ENCODE results near the gene MTA3. TPM values are rescaled to one million over a fixed set of nuclear protein-coding genes. Genes with fewer than 3 reads are reported as not detected.

Gene MTA3
- total RNA-seq, 2 donors from 2014 or later: 18.7 to 21.2 TPM

DNA sequence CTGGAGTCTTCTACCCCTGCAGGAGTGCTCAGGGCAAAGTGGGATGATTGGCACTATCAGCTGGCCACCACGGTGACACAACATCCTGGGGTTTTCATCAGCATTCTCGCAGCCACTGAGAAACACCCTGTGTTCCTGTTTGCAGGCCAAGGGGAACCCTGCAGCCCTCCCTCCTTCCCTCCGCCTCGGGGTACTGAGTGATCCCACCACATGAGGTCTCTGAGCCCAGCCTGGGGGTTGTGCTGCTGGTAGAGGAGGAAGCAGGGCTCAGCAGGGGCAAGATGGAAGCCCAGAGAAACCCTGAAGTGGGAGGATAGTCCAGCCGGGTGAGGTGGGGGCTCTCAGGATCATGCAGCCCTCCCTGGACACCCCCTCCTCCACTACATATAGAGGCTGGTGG is 195.7 kb downstream of the MTA3 start, which contains the start of gene OXER1:
Gene OXER1, minus strand, starts transcription at position 40 of the 400 bp plus-strand sequence. CDS start 73 bp downstream, outside the sequence.
- H3K4me1 Mint-ChIP-seq (ENCODE audit: low read depth in 2 of 2): no peaks in the 10 kb centered on the region
- H3K4me3 Mint-ChIP-seq: peak within 1 kb of the TSS; percentile 61
- no peaks in the 10 kb centered on the region for H3K27me3 Mint-ChIP-seq
- H3K36me3 Mint-ChIP-seq: no peaks in the 10 kb centered on the region
- ATAC-seq: peak in 1 of 2 donors; percentile 60
- peak within 1 kb of the TSS in 1 of 2 donors; percentile 54 for H3K27ac Mint-ChIP-seq
- no peak for DNase-seq (ENCODE audit: low spot score)
- no peaks in the 10 kb centered on the region for H3K9me3 Mint-ChIP-seq

GRCh38 chr2:42764901-42765300 is 196.5 kb downstream of the MTA3 start:
- ATAC-seq: no peak
- Mint-ChIP-seq H3K4me3 (no peak overlapping the region), H3K4me1 (ENCODE audit: low read depth in 2 of 2) (no peaks in the 10 kb centered on the region), H3K9me3 (no peaks in the 10 kb centered on the region), H3K27me3 (no peaks in the 10 kb centered on the region), H3K27ac (no peak overlapping the region), H3K36me3 (no peaks in the 10 kb centered on the region)
- DNase-seq (ENCODE audit: low spot score): no peak

DNA sequence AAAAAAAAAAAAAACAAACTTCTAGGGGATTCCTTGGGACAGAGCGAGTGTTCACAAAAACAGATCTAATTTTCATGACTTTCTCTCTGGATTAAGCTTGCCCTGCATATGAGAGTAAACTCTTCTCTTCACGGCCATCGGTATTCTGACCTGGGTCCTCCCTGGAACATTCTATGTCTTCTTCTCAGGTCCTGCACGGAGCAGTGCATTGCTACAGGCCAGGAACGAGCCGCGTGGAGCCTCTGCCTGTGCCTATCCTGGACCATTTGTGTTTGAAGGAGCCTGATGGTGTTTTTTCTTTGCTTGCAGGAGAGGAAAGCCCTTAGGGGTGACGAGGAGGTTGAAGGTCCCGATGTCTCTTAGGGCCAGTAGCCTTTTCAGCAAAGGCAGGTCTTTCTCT is 197.3 kb downstream of the MTA3 start:
- DNase-seq (ENCODE audit: low spot score) (no peak), ATAC-seq (no peak)
- H3K27me3 Mint-ChIP-seq: no peaks in the 10 kb centered on the region
- no peaks in the 10 kb centered on the region for H3K9me3 Mint-ChIP-seq
- no peaks in the 10 kb centered on the region for H3K4me1 Mint-ChIP-seq (ENCODE audit: low read depth in 2 of 2)
- H3K36me3 Mint-ChIP-seq: no peaks in the 10 kb centered on the region
- no peak overlapping the region for H3K4me3 Mint-ChIP-seq
- no peak overlapping the region for H3K27ac Mint-ChIP-seq

GRCh38 chr2:42767080-42767898 is 198.9 kb downstream of the MTA3 start:
- H3K27me3 Mint-ChIP-seq: no peaks in the 10 kb centered on the region
- H3K4me1 Mint-ChIP-seq (ENCODE audit: low read depth in 2 of 2): no peaks in the 10 kb centered on the region
- H3K27ac Mint-ChIP-seq: no peak overlapping the region
- no peak overlapping the region for H3K4me3 Mint-ChIP-seq
- H3K36me3 Mint-ChIP-seq: no peaks in the 10 kb centered on the region
- no peak for ATAC-seq
- no peaks in the 10 kb centered on the region for H3K9me3 Mint-ChIP-seq
- no peak for DNase-seq (ENCODE audit: low spot score)

DNA sequence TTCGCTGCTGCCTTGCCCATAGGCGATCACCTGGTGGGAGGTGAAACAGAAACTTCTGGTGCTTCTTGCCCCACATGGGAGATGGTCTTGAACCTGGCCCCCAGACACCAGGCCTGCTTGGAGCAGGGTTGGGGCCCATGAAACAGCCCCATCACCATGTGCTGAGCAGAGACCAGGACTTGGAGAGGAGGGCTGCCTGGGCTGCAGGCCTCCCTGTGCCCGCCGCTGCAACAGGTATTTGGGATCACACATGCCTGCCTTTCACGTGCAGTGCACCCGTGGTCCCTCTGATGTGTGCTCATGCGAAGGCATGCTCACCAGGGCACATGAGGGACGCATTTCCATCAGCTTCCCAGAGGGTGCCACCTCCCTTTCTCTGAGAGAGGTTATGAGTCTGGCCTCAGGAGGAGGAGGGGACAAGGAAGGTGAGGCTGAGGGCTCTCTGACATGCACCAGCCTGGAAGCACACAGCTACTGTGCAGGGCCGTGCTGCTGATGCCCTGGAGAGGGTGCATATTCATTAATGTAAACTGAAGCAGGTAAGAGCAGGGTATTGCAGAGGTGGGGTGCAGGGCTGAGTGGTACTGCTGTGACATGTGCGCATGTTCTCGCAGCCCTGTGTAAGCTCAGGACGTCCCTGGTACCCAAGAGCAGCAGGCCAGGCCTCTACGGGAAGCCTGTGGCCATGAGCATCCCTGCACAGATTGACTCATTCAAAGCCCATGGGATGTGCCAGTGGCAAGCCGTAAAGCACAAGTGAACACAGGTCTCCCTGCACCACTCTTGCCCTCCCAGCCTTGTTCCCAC is 199.7 kb downstream of the MTA3 start:
- H3K4me1 Mint-ChIP-seq (ENCODE audit: low read depth in 2 of 2): no peaks in the 10 kb centered on the region
- H3K36me3 Mint-ChIP-seq: no peaks in the 10 kb centered on the region
- ATAC-seq: no peak
- no peak overlapping the region for H3K4me3 Mint-ChIP-seq
- no peaks in the 10 kb centered on the region for H3K9me3 Mint-ChIP-seq
- no peaks in the 10 kb centered on the region for H3K27me3 Mint-ChIP-seq
- DNase-seq (ENCODE audit: low spot score): no peak
- H3K27ac Mint-ChIP-seq: no peak overlapping the region

GRCh38 chr2:42768706-42769256 is 200.3 kb downstream of the MTA3 start:
- Mint-ChIP-seq H3K27ac (no peak overlapping the region), H3K27me3 (no peaks in the 10 kb centered on the region), H3K9me3 (no peaks in the 10 kb centered on the region), H3K36me3 (no peaks in the 10 kb centered on the region), H3K4me1 (ENCODE audit: low read depth in 2 of 2) (no peaks in the 10 kb centered on the region), H3K4me3 (no peak overlapping the region)
- no peak for ATAC-seq
- no peak for DNase-seq (ENCODE audit: low spot score)

DNA sequence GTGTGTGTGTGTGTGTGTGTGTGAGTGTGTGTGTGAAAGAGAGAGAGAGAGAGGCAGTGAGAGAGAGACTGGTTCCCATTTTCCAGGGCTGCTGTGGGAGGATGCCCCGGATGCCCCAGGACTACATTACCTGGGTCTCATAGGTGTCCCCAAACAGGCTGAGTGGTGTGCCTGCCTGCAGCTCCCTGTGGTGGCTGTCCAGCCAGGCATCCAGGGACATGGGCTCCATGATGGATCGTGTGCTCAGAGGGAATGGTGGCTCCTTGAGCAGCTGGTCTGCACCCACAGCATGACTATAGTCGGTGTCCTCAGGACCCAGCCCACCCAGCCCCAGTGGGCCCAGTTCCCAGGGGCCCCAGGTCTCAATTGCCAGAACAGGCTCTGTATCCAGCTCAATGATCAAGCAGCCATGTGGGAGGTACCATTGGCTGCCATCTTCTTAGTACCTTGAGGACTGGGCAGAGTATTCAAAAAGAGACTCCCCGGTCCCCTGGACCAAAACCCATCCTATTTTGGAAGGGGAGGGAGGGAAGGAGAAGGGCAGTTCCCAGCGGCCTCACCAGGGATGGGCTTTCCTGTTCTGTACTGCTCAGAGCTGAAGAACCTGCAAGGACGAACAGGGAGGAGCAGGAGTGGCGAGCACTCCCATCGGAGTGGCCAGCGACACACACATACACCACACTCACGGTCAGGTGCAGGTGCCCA is 201.3 kb downstream of the MTA3 start:
- Mint-ChIP-seq H3K4me1 (ENCODE audit: low read depth in 2 of 2) (no peaks in the 10 kb centered on the region), H3K36me3 (no peaks in the 10 kb centered on the region), H3K27ac (no peak overlapping the region), H3K9me3 (no peaks in the 10 kb centered on the region), H3K27me3 (no peaks in the 10 kb centered on the region), H3K4me3 (no peak overlapping the region)
- ATAC-seq: peak in 1 of 2 donors; percentile 33
- no peak for DNase-seq (ENCODE audit: low spot score)

DNA sequence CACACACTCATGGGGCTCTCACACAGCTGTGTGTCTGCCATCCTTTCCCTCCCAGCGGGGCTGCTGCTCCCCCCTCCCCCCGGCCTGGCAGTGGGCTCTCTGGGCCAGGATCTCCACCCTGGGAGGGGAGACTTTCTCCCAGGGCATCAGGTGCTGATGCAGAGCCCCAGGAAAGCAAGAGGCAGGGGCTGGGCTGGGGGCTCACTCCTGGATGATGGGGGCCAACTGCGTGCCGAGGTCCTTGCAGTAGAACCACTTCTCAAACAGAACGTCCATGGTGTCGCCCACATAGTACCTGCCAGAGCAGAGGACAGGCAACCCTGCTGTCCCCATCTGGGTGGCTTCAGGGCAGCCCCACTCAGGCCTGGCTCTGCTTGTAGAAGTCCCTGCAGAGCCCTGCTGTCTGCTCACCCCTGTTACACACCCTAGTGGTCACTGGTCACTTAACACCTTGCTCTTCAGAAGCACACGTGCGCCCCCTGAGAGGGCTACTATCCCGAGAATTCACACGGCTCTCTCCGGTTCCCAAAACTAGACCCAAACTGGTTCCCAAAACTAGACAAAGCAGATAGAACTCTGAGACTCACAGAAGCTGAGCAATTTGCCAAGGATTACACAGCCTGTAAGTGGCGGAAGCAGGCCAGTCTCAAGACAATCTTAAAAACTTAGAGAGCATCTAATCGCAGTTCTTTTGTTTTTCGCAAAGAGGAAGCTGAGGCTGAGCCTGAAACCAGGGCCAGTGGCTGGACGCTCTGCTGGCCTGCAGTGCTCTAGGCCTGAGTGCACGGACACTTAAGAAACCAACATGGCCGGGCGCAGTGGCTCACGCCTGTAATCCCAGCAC is 202.1 kb downstream of the MTA3 start:
- no peak for DNase-seq (ENCODE audit: low spot score)
- peaks cover 0 to 3% of the 10 kb centered on the region in 2 donors for H3K4me1 Mint-ChIP-seq (ENCODE audit: low read depth in 2 of 2)
- no peaks in the 10 kb centered on the region for H3K9me3 Mint-ChIP-seq
- H3K4me3 Mint-ChIP-seq: no peak overlapping the region
- no peaks in the 10 kb centered on the region for H3K27me3 Mint-ChIP-seq
- no peak overlapping the region for H3K27ac Mint-ChIP-seq
- peak; percentile 41 to 72 for ATAC-seq
- no peaks in the 10 kb centered on the region for H3K36me3 Mint-ChIP-seq

DNA sequence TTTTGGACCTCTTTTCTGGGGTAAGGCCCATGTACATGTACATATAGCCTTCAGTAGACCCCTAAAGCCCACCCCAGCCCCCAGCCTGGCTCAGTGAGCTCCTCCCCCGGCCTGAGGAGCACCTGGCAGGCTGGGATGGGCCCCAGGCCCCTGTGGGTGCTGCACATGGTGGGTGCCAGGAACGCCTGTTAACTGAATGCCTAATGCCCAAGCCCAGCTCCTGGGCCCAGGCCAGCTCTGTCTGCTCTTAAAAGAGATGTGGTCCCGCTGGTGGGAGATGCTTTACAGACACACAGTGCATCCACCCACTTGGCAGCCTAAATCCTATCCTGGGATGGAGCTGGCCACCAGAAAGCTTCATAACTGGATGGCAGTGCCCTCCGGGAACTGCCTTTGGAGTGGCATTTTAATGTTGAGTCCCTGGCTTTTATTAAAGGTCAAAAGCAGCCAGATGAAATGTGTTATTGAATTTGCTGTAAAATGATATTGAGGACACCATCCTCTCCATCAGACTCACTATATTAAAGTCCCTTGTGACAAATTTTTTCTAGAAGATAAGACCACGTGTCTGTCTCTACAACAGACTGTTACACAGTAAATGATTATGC is 203.2 kb downstream of the MTA3 start:
- no peak overlapping the region for H3K4me3 Mint-ChIP-seq
- H3K9me3 Mint-ChIP-seq: no peaks in the 10 kb centered on the region
- H3K27me3 Mint-ChIP-seq: no peaks in the 10 kb centered on the region
- peaks cover 0 to 7% of the 10 kb centered on the region in 2 donors for H3K4me1 Mint-ChIP-seq (ENCODE audit: low read depth in 2 of 2)
- ATAC-seq (no peak), DNase-seq (ENCODE audit: low spot score) (no peak)
- no peaks in the 10 kb centered on the region for H3K36me3 Mint-ChIP-seq
- no peak overlapping the region for H3K27ac Mint-ChIP-seq

- ATAC-seq: no peak
- Mint-ChIP-seq H3K27ac (no peak overlapping the region), H3K9me3 (no peaks in the 10 kb centered on the region), H3K4me1 (ENCODE audit: low read depth in 2 of 2) (peaks cover 0 to 7% of the 10 kb centered on the region in 2 donors), H3K27me3 (no peaks in the 10 kb centered on the region), H3K4me3 (no peak overlapping the region), H3K36me3 (no peaks in the 10 kb centered on the region)
- no peak for DNase-seq (ENCODE audit: low spot score)
These were observed 206.8 kb downstream of the MTA3 start for GRCh38 chr2:42775186-42775585.

DNA sequence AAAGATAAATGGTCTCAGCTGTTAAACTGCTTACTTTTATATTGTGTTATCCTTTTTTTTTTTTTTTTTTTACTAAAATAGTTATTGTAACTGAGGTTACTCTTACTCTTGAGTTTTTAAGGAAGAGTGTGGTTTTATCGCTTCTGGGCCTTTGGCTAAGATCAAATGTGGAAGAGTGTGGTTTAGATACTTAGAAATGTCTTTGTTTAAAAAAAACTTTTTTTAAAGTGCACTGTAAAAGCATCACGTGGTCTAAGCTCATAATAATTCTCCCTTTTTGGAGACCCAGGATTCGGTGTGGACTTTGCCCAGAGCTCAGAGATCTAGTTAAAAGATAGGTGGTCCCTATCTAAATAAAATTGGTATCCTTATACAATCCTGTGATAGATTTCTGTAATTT is 207.4 kb downstream of the MTA3 start:
- DNase-seq (ENCODE audit: low spot score): no peak
- no peak overlapping the region for H3K4me3 Mint-ChIP-seq
- H3K9me3 Mint-ChIP-seq: no peaks in the 10 kb centered on the region

DNA sequence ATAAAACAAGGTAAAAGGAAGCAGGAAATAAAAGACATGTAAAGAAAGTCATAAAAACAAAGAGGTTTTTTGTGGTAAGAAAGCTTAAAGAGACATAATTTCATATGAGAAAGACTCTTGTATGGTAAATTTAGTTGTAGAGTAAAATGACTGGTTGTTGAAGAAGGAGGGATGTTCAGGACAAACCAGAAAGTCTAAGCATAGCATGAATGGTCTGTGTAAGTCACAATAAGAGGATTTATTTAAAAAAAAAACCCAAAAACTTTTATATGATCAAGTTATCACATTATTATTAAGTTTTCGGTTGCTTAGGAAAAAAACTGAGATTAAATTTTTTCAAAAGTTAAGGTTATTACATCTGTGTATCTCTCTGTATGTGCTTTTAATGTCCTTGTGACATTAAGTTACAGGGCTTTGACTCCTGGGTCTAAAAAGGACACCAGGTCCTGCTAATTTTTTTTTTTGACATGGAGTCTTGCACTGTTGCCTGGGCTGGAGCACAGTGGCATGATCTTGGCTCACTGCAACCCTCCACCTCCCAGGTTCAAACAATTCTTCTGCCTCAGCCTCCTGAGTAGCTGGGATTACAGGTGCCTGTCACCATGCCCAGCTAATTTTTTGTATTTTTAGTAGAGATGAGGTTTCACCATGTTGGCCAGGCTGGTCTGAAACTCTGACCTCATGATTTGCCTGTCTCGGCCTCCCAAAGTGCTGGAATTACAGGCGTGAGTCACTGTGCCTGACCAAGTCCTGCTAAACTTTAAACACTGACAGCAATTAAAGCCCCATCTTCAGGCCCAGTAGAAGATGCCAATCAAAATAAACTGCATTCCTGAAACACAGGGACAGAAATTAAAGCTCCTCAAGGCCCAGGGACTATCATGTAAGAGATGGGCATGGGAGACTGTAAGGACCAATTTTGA is 209.7 kb downstream of the MTA3 start:
- ATAC-seq (no peak), DNase-seq (ENCODE audit: low spot score) (no peak)
- H3K4me3 Mint-ChIP-seq: no peak overlapping the region
- no peaks in the 10 kb centered on the region for H3K27me3 Mint-ChIP-seq
- peaks cover 0 to 7% of the 10 kb centered on the region in 2 donors for H3K4me1 Mint-ChIP-seq (ENCODE audit: low read depth in 2 of 2)
- H3K9me3 Mint-ChIP-seq: no peaks in the 10 kb centered on the region
- H3K36me3 Mint-ChIP-seq: no peaks in the 10 kb centered on the region
- no peak overlapping the region for H3K27ac Mint-ChIP-seq

More for the DNA sequence above, 207.4 kb downstream of the MTA3 start:
- peaks cover 0 to 7% of the 10 kb centered on the region in 2 donors for H3K4me1 Mint-ChIP-seq (ENCODE audit: low read depth in 2 of 2)
- no peaks in the 10 kb centered on the region for H3K36me3 Mint-ChIP-seq
- no peak overlapping the region for H3K27ac Mint-ChIP-seq
- H3K27me3 Mint-ChIP-seq: no peaks in the 10 kb centered on the region
- no peak for ATAC-seq

All from natural killer cell treated with Interleukin-12 subunit alpha and Interleukin-12 subunit beta and Interleukin-15 and Interleukin-18, amount 100 ng/mL, for 72 hours (primary cell).